Measurements from ENCODE around the gene HDAC11. TPM values are rescaled to one million over a fixed set of nuclear protein-coding genes. Genes with fewer than 3 reads are reported as not detected.

Gene HDAC11
- total RNA-seq, 1 donor from 2014 or later = 8.9 TPM

GRCh38 chr3:13492048-13492447, 11.9 kb downstream of the HDAC11 start:
- no peak overlapping the region for H3K27ac ChIP-seq (ENCODE audit: low read depth, low read length)
- H3K9me3 ChIP-seq (ENCODE audit: control insufficient read depth in 3 of 3, low read length in 3 of 3) = no peaks in the 10 kb centered on the region
- H3K36me3 ChIP-seq (ENCODE audit: control insufficient read depth in 3 of 3, insufficient read depth in 3 of 3, low read length in 3 of 3) = peaks cover 8 to 13% (median 11%) of the 10 kb centered on the region in 3 donors
- H3K4me1 ChIP-seq (ENCODE audit: control insufficient read depth in 3 of 3, insufficient read depth in 3 of 3, low read length in 3 of 3) = peaks cover 18 to 32% (median 23%) of the 10 kb centered on the region in 3 donors
- no peak overlapping the region for H3K9ac ChIP-seq (ENCODE audit: low read depth in 1 of 3, low read length in 3 of 3)
- H3K4me3 ChIP-seq (ENCODE audit: low read length in 3 of 3) = no peak overlapping the region
- H3K27me3 ChIP-seq (ENCODE audit: control insufficient read depth in 3 of 3, insufficient read depth in 3 of 3, low read length in 3 of 3) = no peaks in the 10 kb centered on the region

DNA sequence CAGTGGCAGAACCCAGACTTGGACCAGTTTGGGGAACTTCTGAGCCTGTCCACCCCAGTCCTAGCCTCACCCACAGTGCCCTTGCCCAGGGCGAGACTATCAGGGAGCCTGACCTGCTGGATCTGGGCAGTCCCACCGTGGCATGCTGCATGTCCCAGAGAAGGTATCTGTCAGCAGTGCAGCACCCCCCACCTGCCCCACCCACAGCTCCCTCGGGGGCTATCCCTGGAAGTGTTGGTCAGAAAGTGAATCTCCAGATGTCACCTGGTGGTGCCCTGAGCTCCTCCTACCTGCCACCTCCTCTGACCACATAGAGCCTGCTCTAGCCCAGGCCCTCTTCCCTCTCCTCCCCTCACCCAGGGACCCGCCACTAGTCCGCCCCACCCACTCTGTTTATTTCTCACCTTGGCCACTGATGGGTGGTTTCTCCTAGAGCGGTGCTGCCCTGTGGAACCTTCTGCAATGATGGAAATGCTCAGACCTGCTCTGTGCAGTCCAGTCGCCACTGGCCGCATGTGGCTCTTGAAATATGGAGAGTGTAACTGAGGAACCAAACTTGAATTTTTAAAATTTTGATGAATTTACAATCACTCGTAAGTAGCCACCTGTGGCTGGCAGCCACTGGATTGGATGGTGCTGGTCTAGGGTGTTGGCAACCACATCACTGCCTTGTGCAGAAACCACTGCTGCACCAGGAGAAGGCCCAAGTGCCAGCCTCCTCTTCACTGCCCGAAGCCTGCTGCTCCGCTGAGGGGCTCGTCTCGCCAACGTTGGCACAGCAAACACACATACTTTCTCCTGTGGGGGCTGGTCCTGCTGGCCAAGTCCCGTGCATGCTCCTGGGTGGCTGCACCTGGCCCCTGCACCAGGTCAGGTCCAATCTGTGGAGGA, 13.1 kb downstream of the HDAC11 start:
- Histone ChIP-seq H3K9ac (ENCODE audit: low read depth in 1 of 3, low read length in 3 of 3) (no peak overlapping the region), H3K27me3 (ENCODE audit: control insufficient read depth in 3 of 3, insufficient read depth in 3 of 3, low read length in 3 of 3) (no peaks in the 10 kb centered on the region), H3K4me3 (ENCODE audit: low read length in 3 of 3) (no peak overlapping the region), H3K9me3 (ENCODE audit: control insufficient read depth in 3 of 3, low read length in 3 of 3) (no peaks in the 10 kb centered on the region), H3K4me1 (ENCODE audit: control insufficient read depth in 3 of 3, insufficient read depth in 3 of 3, low read length in 3 of 3) (peaks cover 18 to 32% (median 23%) of the 10 kb centered on the region in 3 donors), H3K36me3 (ENCODE audit: control insufficient read depth in 3 of 3, insufficient read depth in 3 of 3, low read length in 3 of 3) (peaks cover 3 to 9% (median 6%) of the 10 kb centered on the region in 3 donors), H3K27ac (ENCODE audit: low read depth, low read length) (no peak overlapping the region)

DNA sequence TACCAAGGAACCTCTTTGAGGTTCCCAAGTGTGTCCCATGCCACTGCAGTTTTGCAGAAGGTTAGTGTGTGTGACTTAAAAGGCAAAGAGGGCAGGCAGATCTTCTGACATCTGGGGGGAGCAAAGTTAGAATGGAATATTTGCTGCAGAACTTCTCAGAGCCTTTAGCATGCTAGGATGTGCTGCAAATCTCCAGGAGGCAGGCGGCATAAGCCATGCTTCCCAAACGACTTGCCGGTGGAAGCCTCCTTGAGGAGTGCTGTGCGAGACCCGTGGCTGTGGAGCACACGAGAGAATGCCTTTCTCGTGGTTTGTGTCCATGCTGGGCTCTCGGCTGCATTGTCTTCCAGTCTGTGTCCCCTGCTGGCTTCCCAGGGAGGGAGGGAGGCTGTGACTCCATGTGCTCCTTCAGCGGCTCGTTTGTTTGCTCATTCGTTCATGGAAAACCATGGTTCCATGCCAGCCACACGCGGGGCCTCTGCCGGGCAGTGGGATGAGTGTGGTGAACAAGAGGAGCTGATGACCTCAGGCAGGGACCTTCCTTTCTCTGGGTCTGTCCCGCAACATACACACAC, 13.8 kb downstream of the HDAC11 start:
- Histone ChIP-seq H3K9me3 (ENCODE audit: control insufficient read depth in 3 of 3, low read length in 3 of 3) (no peaks in the 10 kb centered on the region), H3K4me3 (ENCODE audit: low read length in 3 of 3) (no peak overlapping the region), H3K27me3 (ENCODE audit: control insufficient read depth in 3 of 3, insufficient read depth in 3 of 3, low read length in 3 of 3) (no peaks in the 10 kb centered on the region), H3K9ac (ENCODE audit: low read depth in 1 of 3, low read length in 3 of 3) (no peak overlapping the region), H3K36me3 (ENCODE audit: control insufficient read depth in 3 of 3, insufficient read depth in 3 of 3, low read length in 3 of 3) (peaks cover 3 to 9% (median 6%) of the 10 kb centered on the region in 3 donors), H3K4me1 (ENCODE audit: control insufficient read depth in 3 of 3, insufficient read depth in 3 of 3, low read length in 3 of 3) (peaks cover 18 to 32% (median 23%) of the 10 kb centered on the region in 3 donors), H3K27ac (ENCODE audit: low read depth, low read length) (no peak overlapping the region)

DNA sequence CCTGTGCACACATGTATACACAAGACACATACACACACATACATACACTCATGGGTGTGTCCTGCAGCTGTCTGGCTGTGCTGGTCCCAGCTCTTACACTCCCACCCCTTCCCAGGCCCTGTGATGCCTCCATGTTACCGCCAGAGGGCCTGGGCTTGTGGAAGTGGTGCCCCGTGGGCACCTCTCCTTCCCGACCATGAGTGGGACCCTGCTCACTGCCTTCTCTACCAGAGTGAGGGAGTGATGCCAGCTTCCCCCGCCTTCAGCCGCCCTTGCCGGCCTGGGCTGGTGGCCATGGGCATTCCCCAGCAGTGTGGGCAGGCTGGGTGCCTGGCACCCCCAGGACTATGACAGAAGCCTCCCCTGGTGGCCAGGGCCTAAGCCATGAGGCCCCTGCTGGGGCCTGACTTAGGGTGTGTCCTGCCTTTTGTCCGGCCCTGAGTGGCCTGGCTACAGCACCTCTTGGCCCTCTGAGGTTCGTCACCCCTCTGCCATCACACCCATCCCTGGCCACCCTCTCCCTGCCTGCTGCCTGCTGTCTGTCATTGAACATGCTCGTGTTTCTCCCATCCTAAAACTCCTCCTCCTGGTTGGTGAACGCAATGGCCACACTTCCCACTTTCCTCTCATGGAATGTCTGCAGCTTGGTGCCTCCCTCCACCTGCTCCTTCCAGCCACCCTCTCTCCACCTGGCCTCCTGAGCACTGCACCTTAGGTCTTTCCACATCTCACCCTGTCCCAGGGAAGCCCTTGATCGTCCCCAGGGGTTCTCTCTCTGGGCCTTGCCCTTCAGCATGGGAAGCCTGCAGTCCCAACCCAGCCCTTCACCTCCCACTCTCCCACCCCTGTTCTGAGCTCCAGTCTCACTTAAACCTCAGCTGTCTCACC, 14.6 kb downstream of the HDAC11 start:
- no peaks in the 10 kb centered on the region for H3K9me3 ChIP-seq (ENCODE audit: control insufficient read depth in 3 of 3, low read length in 3 of 3)
- no peak overlapping the region for H3K27ac ChIP-seq (ENCODE audit: low read depth, low read length)
- peaks cover 18 to 32% (median 23%) of the 10 kb centered on the region in 3 donors for H3K4me1 ChIP-seq (ENCODE audit: control insufficient read depth in 3 of 3, insufficient read depth in 3 of 3, low read length in 3 of 3)
- H3K4me3 ChIP-seq (ENCODE audit: low read length in 3 of 3) = no peak overlapping the region
- H3K36me3 ChIP-seq (ENCODE audit: control insufficient read depth in 3 of 3, insufficient read depth in 3 of 3, low read length in 3 of 3) = peaks cover 3 to 11% (median 6%) of the 10 kb centered on the region in 3 donors
- H3K27me3 ChIP-seq (ENCODE audit: control insufficient read depth in 3 of 3, insufficient read depth in 3 of 3, low read length in 3 of 3) = no peaks in the 10 kb centered on the region
- peak overlapping the region in 2 of 3 donors; percentile 3 to 35 for H3K9ac ChIP-seq (ENCODE audit: low read depth in 1 of 3, low read length in 3 of 3)

- Histone ChIP-seq H3K27me3 (ENCODE audit: control insufficient read depth in 3 of 3, insufficient read depth in 3 of 3, low read length in 3 of 3) (no peaks in the 10 kb centered on the region), H3K9ac (ENCODE audit: low read depth in 1 of 3, low read length in 3 of 3) (peak overlapping the region in 1 of 3 donors; percentile 35), H3K9me3 (ENCODE audit: control insufficient read depth in 3 of 3, low read length in 3 of 3) (no peaks in the 10 kb centered on the region), H3K36me3 (ENCODE audit: control insufficient read depth in 3 of 3, insufficient read depth in 3 of 3, low read length in 3 of 3) (peaks cover 3 to 11% (median 6%) of the 10 kb centered on the region in 3 donors), H3K27ac (ENCODE audit: low read depth, low read length) (no peak overlapping the region), H3K4me1 (ENCODE audit: control insufficient read depth in 3 of 3, insufficient read depth in 3 of 3, low read length in 3 of 3) (peaks cover 18 to 32% (median 23%) of the 10 kb centered on the region in 3 donors), H3K4me3 (ENCODE audit: low read length in 3 of 3) (no peak overlapping the region)
Observed at GRCh38 chr3:13495351-13495813, 15.3 kb downstream of the HDAC11 start.

- H3K4me1 ChIP-seq (ENCODE audit: control insufficient read depth in 3 of 3, insufficient read depth in 3 of 3, low read length in 3 of 3) = peaks cover 18 to 32% (median 23%) of the 10 kb centered on the region in 3 donors
- no peak overlapping the region for H3K27ac ChIP-seq (ENCODE audit: low read depth, low read length)
- no peak overlapping the region for H3K4me3 ChIP-seq (ENCODE audit: low read length in 3 of 3)
- peak overlapping the region in 1 of 3 donors; percentile 50 for H3K9ac ChIP-seq (ENCODE audit: low read depth in 1 of 3, low read length in 3 of 3)
- peaks cover 3 to 11% (median 6%) of the 10 kb centered on the region in 3 donors for H3K36me3 ChIP-seq (ENCODE audit: control insufficient read depth in 3 of 3, insufficient read depth in 3 of 3, low read length in 3 of 3)
- no peaks in the 10 kb centered on the region for H3K9me3 ChIP-seq (ENCODE audit: control insufficient read depth in 3 of 3, low read length in 3 of 3)
- no peaks in the 10 kb centered on the region for H3K27me3 ChIP-seq (ENCODE audit: control insufficient read depth in 3 of 3, insufficient read depth in 3 of 3, low read length in 3 of 3)
Observed at GRCh38 chr3:13495921-13496723, 16.0 kb downstream of the HDAC11 start.

DNA sequence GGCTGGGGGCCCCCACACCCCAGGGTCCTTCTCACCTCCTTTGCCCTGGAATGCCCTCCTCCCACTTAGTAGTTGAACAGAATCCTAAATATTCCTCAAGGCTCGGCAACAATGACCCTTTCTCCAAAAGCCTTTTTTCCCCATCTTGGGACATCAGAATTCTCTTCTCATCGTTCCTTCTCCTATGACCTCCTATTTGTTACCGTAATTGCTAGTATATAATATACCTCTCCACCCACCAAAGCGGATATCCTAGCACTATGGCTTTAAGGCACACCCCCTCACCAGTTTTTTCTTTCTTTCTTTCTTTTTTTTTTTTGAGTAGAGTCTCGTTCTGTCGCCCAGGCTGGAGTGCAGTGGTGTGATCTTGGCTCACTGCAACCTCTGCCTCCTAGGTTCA, 16.8 kb downstream of the HDAC11 start:
- H3K36me3 ChIP-seq (ENCODE audit: control insufficient read depth in 3 of 3, insufficient read depth in 3 of 3, low read length in 3 of 3) = peaks cover 3 to 14% (median 6%) of the 10 kb centered on the region in 3 donors
- no peak overlapping the region for H3K4me3 ChIP-seq (ENCODE audit: low read length in 3 of 3)
- H3K9me3 ChIP-seq (ENCODE audit: control insufficient read depth in 3 of 3, low read length in 3 of 3) = no peaks in the 10 kb centered on the region
- peaks cover 18 to 32% (median 23%) of the 10 kb centered on the region in 3 donors for H3K4me1 ChIP-seq (ENCODE audit: control insufficient read depth in 3 of 3, insufficient read depth in 3 of 3, low read length in 3 of 3)
- no peak overlapping the region for H3K27ac ChIP-seq (ENCODE audit: low read depth, low read length)
- H3K27me3 ChIP-seq (ENCODE audit: control insufficient read depth in 3 of 3, insufficient read depth in 3 of 3, low read length in 3 of 3) = no peaks in the 10 kb centered on the region
- no peak overlapping the region for H3K9ac ChIP-seq (ENCODE audit: low read depth in 1 of 3, low read length in 3 of 3)

DNA sequence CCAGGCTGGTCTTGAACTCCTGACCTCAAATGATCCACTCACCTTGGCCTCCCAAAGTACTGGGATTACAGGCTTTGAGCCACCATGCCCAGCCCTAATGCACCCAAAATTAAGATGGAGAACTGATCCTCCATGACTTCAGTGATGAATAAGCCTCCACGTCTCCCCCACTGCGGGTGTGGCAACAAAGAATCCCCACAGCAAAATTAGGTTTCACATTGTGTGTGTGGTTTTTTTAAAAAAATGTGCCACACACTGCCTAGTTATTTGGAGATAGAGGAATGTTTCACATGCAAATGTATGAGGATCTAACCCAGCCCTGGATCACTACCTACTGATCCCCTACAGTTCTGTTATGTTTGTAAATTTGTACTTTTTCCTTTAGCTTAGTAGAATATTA, 17.3 kb downstream of the HDAC11 start:
- Histone ChIP-seq H3K9me3 (ENCODE audit: control insufficient read depth in 3 of 3, low read length in 3 of 3) (no peaks in the 10 kb centered on the region), H3K36me3 (ENCODE audit: control insufficient read depth in 3 of 3, insufficient read depth in 3 of 3, low read length in 3 of 3) (peaks cover 3 to 10% (median 6%) of the 10 kb centered on the region in 3 donors), H3K27me3 (ENCODE audit: control insufficient read depth in 3 of 3, insufficient read depth in 3 of 3, low read length in 3 of 3) (no peaks in the 10 kb centered on the region), H3K27ac (ENCODE audit: low read depth, low read length) (no peak overlapping the region), H3K4me3 (ENCODE audit: low read length in 3 of 3) (no peak overlapping the region), H3K4me1 (ENCODE audit: control insufficient read depth in 3 of 3, insufficient read depth in 3 of 3, low read length in 3 of 3) (peaks cover 18 to 32% (median 23%) of the 10 kb centered on the region in 3 donors), H3K9ac (ENCODE audit: low read depth in 1 of 3, low read length in 3 of 3) (no peak overlapping the region)

Data from skeletal muscle tissue (tissue), 4 donors.